ENCODE results near the gene KCNJ13.

Gene KCNJ13

DNA sequence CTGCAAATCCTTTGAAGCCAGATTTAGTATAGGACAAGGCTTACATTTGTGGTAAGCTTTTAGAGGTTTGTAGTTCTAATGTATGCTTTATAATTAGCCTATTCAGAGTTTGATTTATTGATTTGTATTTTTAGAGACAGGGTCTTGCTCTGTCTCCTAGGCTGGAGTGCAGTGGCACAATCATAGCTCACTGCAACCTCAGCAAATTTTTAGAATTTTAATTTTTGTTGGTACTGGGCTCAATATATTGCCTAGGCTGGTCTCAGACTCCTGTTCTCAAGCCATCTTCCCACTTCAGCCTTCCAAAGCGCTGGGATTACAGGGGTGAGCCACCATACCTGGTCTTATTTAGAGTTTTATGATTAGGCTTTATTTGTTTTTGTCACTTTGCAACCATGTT lies 4.5 kb downstream of the KCNJ13 start:
- TF ChIP-seq ZNF707 (tag by site-specific recombination; IDR thresholded peaks at IDR 0.05), result no peak
- TF ChIP-seq ZNF324 (tag by site-specific recombination; IDR thresholded peaks at IDR 0.05), result no peak
- TF ChIP-seq ZFP69B (tag by site-specific recombination; IDR thresholded peaks at IDR 0.05), result no peak
- no peak for TF ChIP-seq ZNF549 (tag by site-specific recombination; IDR thresholded peaks at IDR 0.05)
- TF ChIP-seq ZNF48 (tag by site-specific recombination; IDR thresholded peaks at IDR 0.05), result no peak
- no peak for TF ChIP-seq ZFP37 (tag by site-specific recombination; IDR thresholded peaks at IDR 0.05)
- TF ChIP-seq ZNF394 (tag by site-specific recombination; IDR thresholded peaks at IDR 0.05; ENCODE audit: borderline replicate concordance), result no peak
- TF ChIP-seq, protein P1, sequence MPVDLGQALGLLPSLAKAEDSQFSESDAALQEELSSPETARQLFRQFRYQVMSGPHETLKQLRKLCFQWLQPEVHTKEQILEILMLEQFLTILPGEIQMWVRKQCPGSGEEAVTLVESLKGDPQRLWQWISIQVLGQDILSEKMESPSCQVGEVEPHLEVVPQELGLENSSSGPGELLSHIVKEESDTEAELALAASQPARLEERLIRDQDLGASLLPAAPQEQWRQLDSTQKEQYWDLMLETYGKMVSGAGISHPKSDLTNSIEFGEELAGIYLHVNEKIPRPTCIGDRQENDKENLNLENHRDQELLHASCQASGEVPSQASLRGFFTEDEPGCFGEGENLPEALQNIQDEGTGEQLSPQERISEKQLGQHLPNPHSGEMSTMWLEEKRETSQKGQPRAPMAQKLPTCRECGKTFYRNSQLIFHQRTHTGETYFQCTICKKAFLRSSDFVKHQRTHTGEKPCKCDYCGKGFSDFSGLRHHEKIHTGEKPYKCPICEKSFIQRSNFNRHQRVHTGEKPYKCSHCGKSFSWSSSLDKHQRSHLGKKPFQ (tag by site-specific recombination; IDR thresholded peaks at IDR 0.05), result no peak
- POLR2A ChIA-PET, result no interaction called here
- Histone ChIP-seq H3K36me3 (ENCODE audit: control insufficient read depth in 2 of 2, insufficient read depth in 1 of 2, low read length in 2 of 2) (peaks cover 13 to 59% of the 10 kb centered on the region in 2 experiments), H3K4me1 (ENCODE audit: control insufficient read depth, insufficient read depth, low read length) (peaks cover 6% of the 10 kb centered on the region; the same call in 1 of the 2 replicates), H3K27ac (ENCODE audit: extremely low read depth, low read depth, low read length) (no peak overlapping the region), H3K9me3 (ENCODE audit: control insufficient read depth, insufficient read depth, low read depth, low read length) (no peaks in the 10 kb centered on the region), H3K4me3 (ENCODE audit: low read depth, low read length) (no peak overlapping the region)
- CTCF ChIA-PET, result interaction anchor here (1.9 kb wide), 1 partner anchor 9 kb away, joined by 7 read pairs; no protein-coding TSS in a partner anchor

DNA sequence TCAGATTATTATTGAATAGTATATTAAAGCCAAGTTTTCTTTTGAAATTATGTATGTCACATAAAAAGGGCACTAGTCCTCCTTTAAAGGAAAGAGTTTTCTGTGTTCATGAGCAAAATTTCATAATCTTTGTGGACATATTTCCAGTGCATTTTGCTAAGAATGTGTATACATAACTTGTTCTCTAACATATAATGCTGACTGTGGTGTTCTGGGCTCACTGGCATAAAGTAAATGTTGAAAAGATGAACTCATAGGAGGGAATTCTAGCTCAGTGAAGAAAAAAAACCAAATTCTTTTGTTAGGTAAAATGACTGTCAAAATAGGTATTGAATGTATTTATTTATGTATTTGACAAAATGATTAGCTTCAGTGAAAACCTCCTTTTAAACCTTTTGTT lies 6.2 kb downstream of the KCNJ13 start:
- H3K4me1 ChIP-seq (ENCODE audit: control insufficient read depth, insufficient read depth, low read length), result no peaks in the 10 kb centered on the region
- ChIA-PET POLR2A (no interaction called here), CTCF (interaction anchor here (0.7 kb wide), 1 partner anchor 284 kb away, joined by 4 read pairs; no protein-coding TSS in a partner anchor)
- peaks cover 13 to 71% of the 10 kb centered on the region in 2 experiments for H3K36me3 ChIP-seq (ENCODE audit: control insufficient read depth in 2 of 2, insufficient read depth in 1 of 2, low read length in 2 of 2)
- TF ChIP-seq ZNF175 (tag by site-specific recombination; IDR thresholded peaks at IDR 0.05) (no peak), ZXDB (tag by site-specific recombination; IDR thresholded peaks at IDR 0.05) (no peak), GLIS1 (tag by site-specific recombination; IDR thresholded peaks at IDR 0.05) (no peak), ZNF112 (tag by site-specific recombination; IDR thresholded peaks at IDR 0.05) (no peak), ZNF677 (tag by site-specific recombination; IDR thresholded peaks at IDR 0.05) (no peak), ZNF394 (tag by site-specific recombination; IDR thresholded peaks at IDR 0.05; ENCODE audit: borderline replicate concordance) (no peak), ZSCAN30 (tag by site-specific recombination; IDR thresholded peaks at IDR 0.05) (no peak), KLF9 (tag by site-specific recombination; IDR thresholded peaks at IDR 0.05; ENCODE audit: low read depth) (no peak), ZNF221 (tag by site-specific recombination; IDR thresholded peaks at IDR 0.05; ENCODE audit: borderline replicate concordance) (no peak), ZNF132 (tag by site-specific recombination; IDR thresholded peaks at IDR 0.05; ENCODE audit: borderline replicate concordance) (no peak), ZNF707 (tag by site-specific recombination; IDR thresholded peaks at IDR 0.05) (no peak), ZNF701 (tag by site-specific recombination; IDR thresholded peaks at IDR 0.05) (no peak), ZNF433 (tag by site-specific recombination; IDR thresholded peaks at IDR 0.05; ENCODE audit: low read depth) (no peak)
- TF ChIP-seq, protein P2, sequence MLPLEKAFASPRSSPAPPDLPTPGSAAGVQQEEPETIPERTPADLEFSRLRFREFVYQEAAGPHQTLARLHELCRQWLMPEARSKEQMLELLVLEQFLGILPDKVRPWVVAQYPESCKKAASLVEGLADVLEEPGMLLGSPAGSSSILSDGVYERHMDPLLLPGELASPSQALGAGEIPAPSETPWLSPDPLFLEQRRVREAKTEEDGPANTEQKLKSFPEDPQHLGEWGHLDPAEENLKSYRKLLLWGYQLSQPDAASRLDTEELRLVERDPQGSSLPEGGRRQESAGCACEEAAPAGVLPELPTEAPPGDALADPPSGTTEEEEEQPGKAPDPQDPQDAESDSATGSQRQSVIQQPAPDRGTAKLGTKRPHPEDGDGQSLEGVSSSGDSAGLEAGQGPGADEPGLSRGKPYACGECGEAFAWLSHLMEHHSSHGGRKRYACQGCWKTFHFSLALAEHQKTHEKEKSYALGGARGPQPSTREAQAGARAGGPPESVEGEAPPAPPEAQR (tag by site-specific recombination; IDR thresholded peaks at IDR 0.05), result no peak
- TF ChIP-seq, protein P3, sequence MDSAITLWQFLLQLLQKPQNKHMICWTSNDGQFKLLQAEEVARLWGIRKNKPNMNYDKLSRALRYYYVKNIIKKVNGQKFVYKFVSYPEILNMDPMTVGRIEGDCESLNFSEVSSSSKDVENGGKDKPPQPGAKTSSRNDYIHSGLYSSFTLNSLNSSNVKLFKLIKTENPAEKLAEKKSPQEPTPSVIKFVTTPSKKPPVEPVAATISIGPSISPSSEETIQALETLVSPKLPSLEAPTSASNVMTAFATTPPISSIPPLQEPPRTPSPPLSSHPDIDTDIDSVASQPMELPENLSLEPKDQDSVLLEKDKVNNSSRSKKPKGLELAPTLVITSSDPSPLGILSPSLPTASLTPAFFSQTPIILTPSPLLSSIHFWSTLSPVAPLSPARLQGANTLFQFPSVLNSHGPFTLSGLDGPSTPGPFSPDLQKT (IDR thresholded peaks at IDR 0.05; ENCODE audit: borderline replicate concordance, low read depth, low read length), result no peak
- TF ChIP-seq, protein P4, sequence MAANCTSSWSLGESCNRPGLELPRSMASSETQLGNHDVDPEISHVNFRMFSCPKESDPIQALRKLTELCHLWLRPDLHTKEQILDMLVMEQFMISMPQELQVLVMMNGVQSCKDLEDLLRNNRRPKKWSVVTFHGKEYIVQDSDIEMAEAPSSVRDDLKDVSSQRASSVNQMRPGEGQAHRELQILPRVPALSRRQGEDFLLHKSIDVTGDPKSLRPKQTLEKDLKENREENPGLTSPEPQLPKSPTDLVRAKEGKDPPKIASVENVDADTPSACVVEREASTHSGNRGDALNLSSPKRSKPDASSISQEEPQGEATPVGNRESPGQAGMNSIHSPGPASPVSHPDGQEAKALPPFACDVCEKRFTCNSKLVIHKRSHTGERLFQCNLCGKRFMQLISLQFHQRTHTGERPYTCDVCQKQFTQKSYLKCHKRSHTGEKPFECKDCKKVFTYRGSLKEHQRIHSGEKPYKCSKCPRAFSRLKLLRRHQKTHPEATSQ (tag by site-specific recombination; IDR thresholded peaks at IDR 0.05), result no peak
- H3K27ac ChIP-seq (ENCODE audit: extremely low read depth, low read depth, low read length), result no peak overlapping the region
- H3K9me3 ChIP-seq (ENCODE audit: control insufficient read depth, insufficient read depth, low read depth, low read length), result no peaks in the 10 kb centered on the region
- H3K4me3 ChIP-seq (ENCODE audit: low read depth, low read length), result no peak overlapping the region
